Cortex of kidney (tissue), 1 donor: Measurements from ENCODE around the gene PRG2.
"Not testable (repeated sequence)": the region's sequence is repeated elsewhere in the genome, so short reads cannot be mapped to it uniquely, and the experiment has no call there.

ENCODE experiments used
- DNase-seq: peaks from one replicate; lab custom pipeline; 2025; lab: John Stamatoyannopoulos, UW

PRG2 gene

GRCh38 chr11:57347336-57347735, 43.1 kb downstream of the PRG2 start:
- DNase-seq = no peak

- no peak for DNase-seq
Measured at GRCh38 chr11:57345555-57346211, 44.8 kb downstream of the PRG2 start.

- DNase-seq = no peak
Measured at GRCh38 chr11:57344826-57345225, 45.6 kb downstream of the PRG2 start.

GRCh38 chr11:57343825-57344224, 46.6 kb downstream of the PRG2 start:
- no peak for DNase-seq

GRCh38 chr11:57342702-57343101, 47.7 kb downstream of the PRG2 start:
- DNase-seq = no peak

GRCh38 chr11:57341250-57341808, 49.1 kb downstream of the PRG2 start:
- DNase-seq = no peak

GRCh38 chr11:57340039-57340615, 50.3 kb downstream of the PRG2 start:
- DNase-seq = no peak

- DNase-seq = no peak
Measured at GRCh38 chr11:57339328-57339727, 51.1 kb downstream of the PRG2 start.

- DNase-seq = no peak
Measured at GRCh38 chr11:57338142-57338541, 52.3 kb downstream of the PRG2 start, which contains the start of gene P2RX3. Gene P2RX3, plus strand, starts transcription at chr11:57338352. Its CDS starts 199 bp downstream, at chr11:57338551.

- DNase-seq = not testable (repeated sequence)
Measured at GRCh38 chr11:57336856-57337255, 53.6 kb downstream of the PRG2 start.
